Erythroblast (primary cell): ENCODE measurements around the gene FOXP1.

Experiments used
- GATA1 ChIP-seq: IDR thresholded peaks from 2 replicates; pipeline ENCODE4 v1.6.1; 2011; ENCODE audit warnings: low read depth, mild to moderate bottlenecking, control low read depth, low read length, moderate library complexity
- POLR2A ChIP-seq: IDR thresholded peaks from 2 replicates; pipeline ENCODE4 v1.6.1; 2011; ENCODE audit warnings: mild to moderate bottlenecking, low read length

DNA sequence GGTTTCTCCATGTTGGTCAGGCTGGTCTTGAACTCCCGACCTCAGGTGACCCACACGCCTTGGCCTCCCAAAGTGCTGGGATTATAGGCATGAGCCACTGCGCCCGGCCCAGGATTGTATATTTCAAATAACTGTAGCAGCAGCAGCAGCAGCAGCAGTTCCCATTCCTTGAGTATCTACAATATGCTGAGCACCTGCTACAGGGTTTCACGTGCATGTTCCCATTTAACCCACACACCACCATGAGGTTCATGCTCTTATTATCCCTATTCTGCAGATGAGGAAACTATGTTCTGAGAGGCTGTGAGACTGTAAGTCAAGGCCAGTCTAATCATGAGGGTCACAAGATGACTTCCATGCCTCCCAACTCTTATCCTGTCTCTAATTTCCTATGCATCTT, 30.9 kb upstream of the FOXP1 start:
- TF ChIP-seq POLR2A (no peak), GATA1 (no peak)
